K562 (cell line): Measurements from ENCODE around the gene GLIS1. TPM values are rescaled to one million over a fixed set of nuclear protein-coding genes. Genes with fewer than 3 reads are reported as not detected.

Source experiments
- ATAC-seq: fragments of 200-7000 bp; cut with Tn5 transposase; 3 replicates; pipeline ENCODE4 v1.9.1; 2020; ENCODE audit warnings: moderate library complexity
- BruUV-seq: library from RNA; stranded (reverse); fragments of 400-500 nt; replicated peaks from 2 replicates; lab custom pipeline; 2021; lab: Mats Ljungman, UMichigan
- CTCF ChIA-PET: fragments of 300-600 bp; formaldehyde crosslinking; extraction: SDS; loops from one replicate; lab custom pipeline; 2021; ENCODE audit warnings: low intra/inter-chr PET ratio; lab: Yijun Ruan, JAX
- POLR2A ChIA-PET: fragments of 300-600, 350-650 bp; sonication (Branson Sonifier 250); formaldehyde crosslinking; extraction: SDS; loops from one replicate; lab custom pipeline; 2021; ENCODE audit warnings: antibody characterized with exemption, inconsistent platforms; lab: Yijun Ruan, JAX
- DNase-seq, 4 experiments: peaks; one replicate each; pipeline versions ENCODE4 v3.0.0 to v3.0.0-alpha.2; 2011 to 2018; ENCODE audit warnings: low spot score in 3 of 4, mixed read lengths in 3 of 4; ENCODE audit errors: extremely low read depth in 1 of 4
- FAIRE-seq: peaks from 2 replicates; lab custom pipeline; 2011; peaks lifted over from hg19 to GRCh38; lab: Jason Lieb, UNC
- H2AFZ ChIP-seq: 2 replicates; pipeline ENCODE4 v1.6.0; 2011; ENCODE audit warnings: low read depth, low read length, control low read depth, inconsistent platforms
- H3K27ac ChIP-seq: fragments of 200-600 bp; 3 replicates; pipeline ENCODE4 v1.8.0; 2011; ENCODE audit warnings: low read depth, mild to moderate bottlenecking, control low read depth, inconsistent platforms, low read length, moderate library complexity, mixed read lengths; ENCODE audit errors: extremely low read depth
- H3K27me3 ChIP-seq, 2 experiments: fragments of 300-600 bp in 1 of 2; 2 replicates in 1 of 2; 3 replicates in 1 of 2; pipeline versions ENCODE4 v1.6.0 to v1.8.0; 2011; ENCODE audit warnings: inconsistent platforms in 2 of 2, low read length in 2 of 2, mild to moderate bottlenecking in 1 of 2, mixed read lengths in 1 of 2, moderate library complexity in 1 of 2; ENCODE audit not compliant: control insufficient read depth in 2 of 2, insufficient read depth in 2 of 2
- H3K36me3 ChIP-seq: fragments of 300-600 bp; 3 replicates; pipeline ENCODE4 v1.8.0; 2011; ENCODE audit warnings: mild to moderate bottlenecking, low read length, inconsistent platforms; ENCODE audit not compliant: control insufficient read depth, insufficient read depth
- H3K4me1 ChIP-seq, 2 experiments: fragments of 200-600 bp in 1 of 2; replicated peaks in 1 of 2; 2 replicates in 1 of 2; 3 replicates in 1 of 2; pipeline versions ENCODE4 v1.5.1 to v1.8.0; 2011; ENCODE audit warnings: inconsistent platforms in 2 of 2, low read length in 2 of 2, mild to moderate bottlenecking in 1 of 2, mixed read lengths in 1 of 2, moderate library complexity in 1 of 2; ENCODE audit not compliant: control insufficient read depth in 2 of 2, insufficient read depth in 2 of 2
- H3K4me2 ChIP-seq: 2 replicates; pipeline ENCODE4 v1.6.1; 2011; ENCODE audit warnings: low read length, control low read depth, inconsistent platforms, mixed read lengths; ENCODE audit not compliant: insufficient read depth
- H3K4me3 ChIP-seq: fragments of 200-600 bp; sonication (generic), shearing (Covaris generic); 2 replicates; pipeline ENCODE4 v1.5.1; 2016; ENCODE audit warnings: control low read depth, inconsistent platforms
- H3K79me2 ChIP-seq: fragments of 200-600 bp; 3 replicates; pipeline ENCODE4 v1.8.0; 2011; ENCODE audit warnings: low read length, inconsistent platforms; ENCODE audit not compliant: control insufficient read depth, insufficient read depth
- H3K9ac ChIP-seq, 2 experiments: 2 replicates each; pipeline versions ENCODE4 v1.6.0 to v1.6.1; 2011; ENCODE audit warnings: low read depth in 2 of 2, low read length in 2 of 2, control low read depth in 1 of 2, inconsistent platforms in 1 of 2, mild to moderate bottlenecking in 1 of 2, mixed read lengths in 1 of 2; ENCODE audit not compliant: insufficient read depth in 1 of 2
- H3K9me1 ChIP-seq: one replicate; pipeline ENCODE4 v1.6.0; 2011; ENCODE audit warnings: inconsistent platforms, mild to moderate bottlenecking, low read length, moderate library complexity; ENCODE audit not compliant: control insufficient read depth, insufficient read depth
- H3K9me3 ChIP-seq: replicated peaks from 2 replicates; pipeline ENCODE4 v1.5.1; 2011; ENCODE audit warnings: low read depth, low read length, inconsistent platforms; ENCODE audit not compliant: control insufficient read depth, insufficient read depth
- H4K20me1 ChIP-seq: replicated peaks from 2 replicates; pipeline ENCODE4 v1.6.1; 2011; ENCODE audit warnings: low read length, inconsistent platforms, mixed read lengths; ENCODE audit not compliant: control insufficient read depth, insufficient read depth
- ATF7 ChIP-seq: fragments of 450-650 bp; IDR thresholded peaks from 2 replicates; pipeline ENCODE4 v1.7.1; 2014; ENCODE audit warnings: mild to moderate bottlenecking, moderate library complexity
- DPF2 ChIP-seq: fragments of 450-650 bp; IDR thresholded peaks from 2 replicates; pipeline ENCODE4 v1.6.1; 2016
- EP400 ChIP-seq: fragments of 450-650 bp; IDR thresholded peaks from 2 replicates; pipeline ENCODE4 v1.6.1; 2017; ENCODE audit warnings: antibody characterized with exemption, mild to moderate bottlenecking, moderate library complexity
- HDAC3 ChIP-seq: fragments of 450-650 bp; IDR thresholded peaks from 2 replicates; pipeline ENCODE4 v1.6.1; 2018; ENCODE audit warnings: borderline replicate concordance, mild to moderate bottlenecking, moderate library complexity; ENCODE audit not compliant: partially characterized antibody
- KLF13 ChIP-seq: fragments of 450-650 bp; IDR thresholded peaks from 2 replicates; pipeline ENCODE4 v1.6.1; 2016; ENCODE audit warnings: missing genetic modification characterization, low read depth, mild to moderate bottlenecking, missing compliant biosample characterization, moderate library complexity, borderline replicate concordance
- MNT ChIP-seq, 2 experiments: fragments of 450-650 bp; conservative IDR thresholded peaks; 2 replicates each; pipeline ENCODE4 v1.6.1; 2017; ENCODE audit warnings: mild to moderate bottlenecking in 2 of 2, moderate library complexity in 2 of 2
- NBN ChIP-seq: fragments of 450-650 bp; IDR thresholded peaks from 2 replicates; pipeline ENCODE4 v1.6.1; 2016; ENCODE audit warnings: low read depth, mild to moderate bottlenecking
- NONO ChIP-seq, 2 experiments: fragments of 200-400 bp in 1 of 2; fragments of 450-650 bp in 1 of 2; formaldehyde crosslinking in 1 of 2; IDR thresholded peaks; 2 replicates each; pipeline ENCODE4 v1.6.1; 2017; ENCODE audit warnings: low read depth in 2 of 2, mild to moderate bottlenecking in 2 of 2, moderate library complexity in 2 of 2, low read length in 1 of 2
- XRCC4 ChIP-seq: IDR thresholded peaks from one replicate; pipeline ENCODE4 v1.6.1; 2011; ENCODE audit not compliant: insufficient read depth, insufficient read length; ENCODE audit errors: extremely low read depth
- ZFX ChIP-seq: sonication (generic); formaldehyde crosslinking; IDR thresholded peaks from 2 replicates; pipeline ENCODE4 v1.8.0; 2022; ENCODE audit warnings: mild to moderate bottlenecking, missing genetic modification reagents, moderate library complexity
- ZNF134 ChIP-seq: fragments of 250-450 bp; sonication (Bioruptor Pico); conservative IDR thresholded peaks from 2 replicates; pipeline ENCODE4 v1.4.0; 2020
- WGBS: fragments of 100-300 bp; shearing (Covaris generic); methylation state at CpG from one replicate; pipeline ENCODE4 v1.1.6; 2016; ENCODE audit warnings: low coverage, mixed read lengths; ENCODE audit not compliant: insufficient coverage; ENCODE audit errors: missing lambda C conversion rate; 5-methylcytosine and 5-hydroxymethylcytosine counted together
- in situ Hi-C: fragments of 300-500 bp; cut with MboI; formaldehyde crosslinking; loops from 4 replicates; pipeline ENCODE4 v1.15.0; 2018; ENCODE audit warnings: inconsistent platforms, mixed read lengths
- intact Hi-C: fragments of 100-400 bp; cut with micrococcal nuclease; formaldehyde crosslinking; loops from 2 replicates; pipeline ENCODE4 v1.14.2; 2022
- polyA plus RNA-seq, 8 experiments: library from polyadenylated mRNA; depleted of rRNA in 4 of 8; stranded (reverse) in 5 of 8; unstranded in 3 of 8; fragments of >200 nt; fragmentation: Nextera tagmentation in 2 of 8; fragmentation: Illumina TruSeq in 1 of 8; extraction: Ambion mirVana in 2 of 8; extraction: Trizol in 1 of 8; gene quantifications; 2 replicates each; pipeline versions ENCODE4 v1.2.1 to v1.2.3, GENCODE V29; 2011 to 2014; ENCODE audit warnings: inconsistent platforms in 1 of 8, missing spikeins in 1 of 8
- total RNA-seq, 7 experiments: library from RNA; depleted of rRNA in 6 of 7; stranded (reverse); fragments of >200 nt in 6 of 7; fragmentation: Illumina TruSeq in 2 of 7; extraction: Trizol in 2 of 7; gene quantifications; 2 replicates each; pipeline versions ENCODE4 v1.2.1 to v1.2.3, GENCODE V29; 2011 to 2021; ENCODE audit warnings: low replicate concordance in 1 of 7

GLIS1 gene
- total and polyA plus RNA-seq, 9 of the 15 experiments (the other 6 are each of a cell fraction or from before 2014, with no cell fraction given) = not detected

GRCh38 chr1:53600561-53600960 lies 138.4 kb downstream of the GLIS1 start:
- H3K9me3 ChIP-seq = no peaks in the 10 kb centered on the region
- peaks cover 9% of the 10 kb centered on the region for H4K20me1 ChIP-seq
- no peaks in the 10 kb centered on the region for H3K4me1 ChIP-seq
- no peaks in the 10 kb centered on the region for H3K9me1 ChIP-seq
- ChIA-PET POLR2A (no interaction called here), CTCF (no interaction called here)
- no peaks in the 10 kb centered on the region for H3K79me2 ChIP-seq
- peaks cover 31 to 70% of the 10 kb centered on the region in 2 experiments for H3K27me3 ChIP-seq
- no peak overlapping the region for H3K4me3 ChIP-seq
- intact Hi-C loops = no loop called here
- H3K36me3 ChIP-seq = no peaks in the 10 kb centered on the region
- in situ Hi-C loops = no loop called here
- no peak for DNase-seq
- under 1% methylated on average over 8 of the region's 8 CpGs for WGBS
- ATAC-seq = no peak
- H3K4me2 ChIP-seq = no peak overlapping the region
- H3K27ac ChIP-seq = no peak overlapping the region
- FAIRE-seq = no peak
- TF ChIP-seq NONO (IDR thresholded peaks at IDR 0.05; ENCODE audit: low read depth in 2 of 2, low read length in 1 of 2) (no peak), EP400 (no peak), XRCC4 (no peak), NBN (no peak), ZNF134 (CRISPR knock-in tag) (no peak), ZFX (CRISPR knock-in tag) (no peak), MNT (conservative IDR thresholded peaks at IDR 0.05) (no peak), HDAC3 (no peak), KLF13 (tag) (no peak), DPF2 (no peak), ATF7 (no peak)
- TF ChIP-seq, all 486 proteins: peak for 0
- Histone ChIP-seq H3K9ac (no peak overlapping the region), H2AFZ (no peak overlapping the region)
- BruUV-seq = no TSS peak
